Peyer's patch (tissue), 4 donors: Measurements from ENCODE around the gene CISD3.

Experiments
- CTCF ChIP-seq, 6 experiments: fragments of 450-650 bp in 4 of 6; fragments of 200-600 bp in 2 of 6; sonication (generic) in 1 of 6; IDR thresholded peaks; one replicate each; pipeline ENCODE4 v1.5.1; 2017 to 2019; ENCODE audit warnings: antibody characterized with exemption in 6 of 6, mild to moderate bottlenecking in 3 of 6, moderate library complexity in 1 of 6
- POLR2A ChIP-seq, 2 donors: fragments of 450-650 bp; IDR thresholded peaks; one replicate each; pipeline ENCODE4 v1.5.1; 2017; ENCODE audit warnings: antibody characterized with exemption in 2 of 2, mild to moderate bottlenecking in 2 of 2, moderate library complexity in 2 of 2

DNA sequence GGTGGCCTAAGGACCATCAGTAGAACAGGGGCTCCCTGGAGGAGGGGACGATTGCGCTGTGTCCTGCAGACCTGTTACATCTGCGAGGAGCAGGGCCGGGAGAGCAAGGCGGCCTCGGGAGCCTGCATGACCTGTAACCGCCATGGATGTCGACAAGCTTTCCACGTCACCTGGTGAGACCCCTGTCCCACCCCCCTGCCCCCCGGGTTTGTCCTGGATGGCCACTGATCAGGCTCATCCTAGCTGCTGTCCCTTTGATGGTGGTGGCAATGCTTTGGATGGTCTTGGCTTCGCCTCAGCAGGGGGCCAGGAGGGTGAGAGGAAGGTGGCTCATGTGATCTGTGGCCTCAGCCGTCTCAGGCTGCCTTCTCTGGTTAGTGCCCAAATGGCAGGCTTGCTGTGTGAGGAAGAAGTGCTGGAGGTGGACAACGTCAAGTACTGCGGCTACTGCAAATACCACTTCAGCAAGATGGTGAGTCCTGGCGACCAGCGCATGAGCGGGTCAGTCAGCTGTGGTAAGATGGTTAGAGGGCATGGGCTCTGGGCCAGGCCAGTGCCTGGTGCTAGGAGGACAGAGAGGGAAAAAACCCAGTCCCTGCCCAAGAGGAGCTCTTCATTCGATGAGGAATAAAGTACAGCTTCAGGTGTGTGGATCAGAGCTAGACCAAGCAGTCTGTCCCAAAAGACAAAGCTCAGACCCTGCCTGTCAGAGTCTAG lies 20.9 kb upstream of the CISD3 start:
- TF ChIP-seq CTCF (IDR thresholded peaks at IDR 0.05): no peak
- no peak for TF ChIP-seq POLR2A (IDR thresholded peaks at IDR 0.05)
